Pancreas (tissue), 10 donors: Measurements from ENCODE around the gene C6orf120. TPM values are rescaled to one million over a fixed set of nuclear protein-coding genes. Genes with fewer than 3 reads are reported as not detected.

Experiments
- ATAC-seq, 4 donors: fragments of 200-7000 bp; cut with Tn5 transposase; one replicate each; pipeline versions ENCODE4 v1.8.0 to v1.9.1; 2020; ENCODE audit warnings: mild to moderate bottlenecking in 4 of 4, moderate library complexity in 4 of 4
- DNase-seq, 6 donors: peaks; one replicate each; pipeline ENCODE4 v3.0.0-alpha.2; 2020
- FAIRE-seq: peaks from 2 replicates; lab custom pipeline; 2012; peaks lifted over from hg19 to GRCh38; lab: Jason Lieb, UNC
- H3K27ac ChIP-seq, 4 donors: fragments of 200-600 bp; sonication (generic); 1 replicate in 3 of 4; 2 replicates in 1 of 4; pipeline versions ENCODE4 v1.5.0 to v1.8.0; 2020
- H3K27me3 ChIP-seq, 4 donors: fragments of 200-600 bp; one replicate each; pipeline ENCODE4 v1.8.0; 2021
- H3K36me3 ChIP-seq, 3 donors: fragments of 200-600 bp; sonication (generic) in 1 of 3; one replicate each; pipeline versions ENCODE4 v1.5.0 to v1.8.0; 2020 to 2021
- H3K4me1 ChIP-seq, 3 donors: fragments of 200-600 bp; one replicate each; pipeline ENCODE4 v1.8.0; 2021
- H3K4me3 ChIP-seq, 4 donors: fragments of 200-600 bp; sonication (generic) in 2 of 4; one replicate each; pipeline versions ENCODE4 v1.5.0 to v1.8.0; 2020 to 2021
- H3K9me3 ChIP-seq, 4 donors: fragments of 200-600 bp; one replicate each; pipeline ENCODE4 v1.8.0; 2021
- CTCF ChIP-seq, 4 donors: fragments of 200-600 bp; sonication (generic) in 3 of 4; IDR thresholded peaks; one replicate each; pipeline versions ENCODE4 v1.5.0 to v1.8.0; 2021; ENCODE audit warnings: antibody characterized with exemption in 4 of 4
- WGBS, 2 donors: extraction: QIAGEN DNeasy Blood & Tissue Kit; methylation state at CpG; one replicate each; pipeline ENCODE4 v1.1.7; 2013; 5-methylcytosine and 5-hydroxymethylcytosine counted together
- intact Hi-C, 3 donors: fragments of 100-400 bp; cut with DNase I; formaldehyde crosslinking; loops; one replicate each; pipeline versions ENCODE4 v1.11.1 to v1.14.2; 2022
- polyA plus RNA-seq, 2 donors: library from polyadenylated mRNA; stranded (reverse); fragments of 200-250 nt; gene quantifications; one replicate each; pipeline ENCODE4 v1.2.3, GENCODE V29; 2013
- total RNA-seq, 6 donors: library from RNA; stranded (reverse); fragmentation: NEBNext Ultra II Directional in 4 of 6; extraction: Animal tissue kit (Norgen Biotek cat#: 25700) in 4 of 6; gene quantifications; one replicate each; pipeline versions ENCODE4 v1.2.1 to v1.2.4, GENCODE V29; 2021 to 2023
- donor health status: healthy with polysubstance abuse.
- donor health status: DM: no; HTN: no; CAD: no; lungs with moderate emphysema.
- donor health status: DM: no; HTN: no; CAD: no.
- donor health status: control.
- donor health status: control.
- donor health status: Bipolar disorder and iron deficiency.
- donor health status: DM: yes; HTN: yes; CAD: no.
- donor health status: DM: no; HTN: no; CAD: no.
- donor health status: DM: no; HTN: no; CAD: no.
- donor health status: DM: yes; HTN: yes; CAD: no.

The C6orf120 gene
- total and polyA plus RNA-seq, 8 donors, result 2.9 to 15.5 (median 11.8) TPM

GRCh38 chr6:169738204-169738975 lies 36.5 kb downstream of the C6orf120 start:
- DNase-seq, result no peak
- no peak for TF ChIP-seq CTCF (IDR thresholded peaks at IDR 0.05)
- no peak overlapping the region for H3K27ac ChIP-seq
- no peak overlapping the region for H3K4me3 ChIP-seq
- no peaks in the 10 kb centered on the region for H3K4me1 ChIP-seq
- H3K36me3 ChIP-seq, result no peaks in the 10 kb centered on the region
- H3K9me3 ChIP-seq, result no peaks in the 10 kb centered on the region
- FAIRE-seq, result no peak
- no peak for ATAC-seq
- H3K27me3 ChIP-seq, result no peaks in the 10 kb centered on the region
- WGBS, 2 donors, result 73 to 77% methylated on average over 9 of the region's 9 CpGs
- intact Hi-C loops, result no loop called here

- H3K27me3 ChIP-seq, result no peaks in the 10 kb centered on the region
- no peaks in the 10 kb centered on the region for H3K9me3 ChIP-seq
- no peak for TF ChIP-seq CTCF (IDR thresholded peaks at IDR 0.05)
- WGBS, 2 donors, result 85 to 91% methylated on average over 2 of the region's 2 CpGs
- ATAC-seq (no peak), FAIRE-seq (no peak), DNase-seq (no peak)
- intact Hi-C loops, result no loop called here
- H3K27ac ChIP-seq, result no peak overlapping the region
- H3K4me3 ChIP-seq, result no peak overlapping the region
- no peaks in the 10 kb centered on the region for H3K4me1 ChIP-seq
- no peaks in the 10 kb centered on the region for H3K36me3 ChIP-seq
Measured at GRCh38 chr6:169738976-169739529, 37.1 kb downstream of the C6orf120 start.

GRCh38 chr6:169741344-169741743 lies 39.4 kb downstream of the C6orf120 start:
- H3K27ac ChIP-seq, result no peak overlapping the region
- no peaks in the 10 kb centered on the region for H3K27me3 ChIP-seq
- no peaks in the 10 kb centered on the region for H3K4me1 ChIP-seq
- H3K9me3 ChIP-seq, result no peaks in the 10 kb centered on the region
- FAIRE-seq (no peak), DNase-seq (no peak), ATAC-seq (no peak)
- TF ChIP-seq CTCF (IDR thresholded peaks at IDR 0.05), result no peak
- intact Hi-C loops, result no loop called here
- H3K4me3 ChIP-seq, result no peak overlapping the region
- no peaks in the 10 kb centered on the region for H3K36me3 ChIP-seq

- H3K27me3 ChIP-seq, result no peaks in the 10 kb centered on the region
- no peak overlapping the region for H3K4me3 ChIP-seq
- no peak for TF ChIP-seq CTCF (IDR thresholded peaks at IDR 0.05)
- H3K27ac ChIP-seq, result no peak overlapping the region
- intact Hi-C loops, result no loop called here
- DNase-seq (no peak), FAIRE-seq (no peak), ATAC-seq (no peak)
- peaks cover 0 to 9% (median 5%) of the 10 kb centered on the region in 3 donors for H3K4me1 ChIP-seq
- H3K36me3 ChIP-seq, result no peaks in the 10 kb centered on the region
- 79 to 87% methylated on average over 3 of the region's 3 CpGs for WGBS, 2 donors
- H3K9me3 ChIP-seq, result no peaks in the 10 kb centered on the region
Measured at GRCh38 chr6:169745405-169745804, 43.5 kb downstream of the C6orf120 start.

- H3K4me1 ChIP-seq, result peaks cover 0 to 14% (median 8%) of the 10 kb centered on the region in 3 donors
- 80 to 85% methylated on average over 1 of the region's 1 CpG for WGBS, 2 donors
- TF ChIP-seq CTCF (IDR thresholded peaks at IDR 0.05), result no peak
- ATAC-seq (no peak), DNase-seq (no peak), FAIRE-seq (no peak)
- H3K36me3 ChIP-seq, result no peaks in the 10 kb centered on the region
- H3K27me3 ChIP-seq, result no peaks in the 10 kb centered on the region
- no peak overlapping the region for H3K27ac ChIP-seq
- no peak overlapping the region for H3K4me3 ChIP-seq
- intact Hi-C loops, result no loop called here
- no peaks in the 10 kb centered on the region for H3K9me3 ChIP-seq
Measured at GRCh38 chr6:169746556-169746955, 44.6 kb downstream of the C6orf120 start.
